HG02970 (cell line): ENCODE measurements around the gene RREB1.
A peak's percentile ranks its signal among the peaks of the same experiment; 100 is the strongest.

Experiments used
- ATAC-seq: cut with Tn5 transposase; IDR thresholded peaks from one replicate; pipeline ENCODE4 v1.9.1; 2021; ENCODE audit warnings: mild to moderate bottlenecking, moderate library complexity, moderate number of reproducible peaks; ENCODE audit not compliant: unreplicated experiment, low FRiP score

The RREB1 gene

GRCh38 chr6:7183707-7184106 is 75.9 kb downstream of the RREB1 start:
- no peak for ATAC-seq

GRCh38 chr6:7184502-7184901 is 76.7 kb downstream of the RREB1 start:
- no peak for ATAC-seq

GRCh38 chr6:7185561-7185960 is 77.8 kb downstream of the RREB1 start:
- no peak for ATAC-seq

- ATAC-seq: peak; percentile 75
Measured at GRCh38 chr6:7188492-7188891, 80.7 kb downstream of the RREB1 start.

GRCh38 chr6:7189101-7189758 is 81.5 kb downstream of the RREB1 start:
- no peak for ATAC-seq

GRCh38 chr6:7190791-7191190 is 83.0 kb downstream of the RREB1 start:
- no peak for ATAC-seq

GRCh38 chr6:7193122-7193521 is 85.4 kb downstream of the RREB1 start:
- no peak for ATAC-seq

- no peak for ATAC-seq
Measured at GRCh38 chr6:7194657-7195056, 86.9 kb downstream of the RREB1 start.

- ATAC-seq: no peak
Measured at GRCh38 chr6:7195339-7196018, 87.7 kb downstream of the RREB1 start.

- no peak for ATAC-seq
Measured at GRCh38 chr6:7196019-7196402, 88.2 kb downstream of the RREB1 start.

- ATAC-seq: no peak
Measured at GRCh38 chr6:7196685-7197283, 89.0 kb downstream of the RREB1 start.

GRCh38 chr6:7197747-7198146 is 90.0 kb downstream of the RREB1 start:
- no peak for ATAC-seq

- ATAC-seq: no peak
Measured at GRCh38 chr6:7198833-7199800, 91.4 kb downstream of the RREB1 start.

- no peak for ATAC-seq
Measured at GRCh38 chr6:7200598-7201443, 93.1 kb downstream of the RREB1 start.

GRCh38 chr6:7201444-7201731 is 93.6 kb downstream of the RREB1 start:
- no peak for ATAC-seq

- no peak for ATAC-seq
Measured at GRCh38 chr6:7201732-7202541, 94.2 kb downstream of the RREB1 start.

- no peak for ATAC-seq
Measured at GRCh38 chr6:7202950-7203349, 95.2 kb downstream of the RREB1 start.

GRCh38 chr6:7203939-7204338 is 96.2 kb downstream of the RREB1 start:
- ATAC-seq: no peak

GRCh38 chr6:7204726-7205125 is 97.0 kb downstream of the RREB1 start:
- no peak for ATAC-seq
